ENCODE data around the gene PAK6. TPM values are rescaled to one million over a fixed set of nuclear protein-coding genes. Genes with fewer than 3 reads are reported as not detected.

The PAK6 gene
- total RNA-seq, 4 donors from 2014 or later: 0.33 to 0.52 (median 0.45) TPM; not detected in 1

DNA sequence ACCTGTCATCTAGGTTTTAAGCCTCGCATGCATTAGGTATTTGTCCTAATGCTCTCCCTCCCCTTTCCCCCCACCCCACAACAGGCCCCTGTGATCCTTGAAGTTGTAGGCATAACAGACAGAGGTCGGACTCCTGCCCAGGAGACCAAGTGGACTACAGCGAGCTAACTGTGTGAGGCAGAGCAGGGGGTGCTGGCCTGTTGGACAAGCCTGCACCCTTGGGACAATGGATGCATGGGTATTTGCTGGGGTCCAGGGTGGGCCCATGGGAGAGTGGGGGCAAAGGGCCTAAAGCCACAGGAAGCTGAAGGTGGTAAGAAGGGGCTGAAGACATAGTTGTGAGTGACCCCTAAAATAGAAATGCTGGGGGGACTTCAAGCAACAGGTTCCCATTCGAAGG is 66.4 kb downstream of the PAK6 start:
- no peak for DNase-seq (ENCODE audit: extremely low spot score)
- 100% methylated on average over 3 of the region's 4 CpGs for WGBS
- intact Hi-C loops (cut with DNase I): no loop called here

DNA sequence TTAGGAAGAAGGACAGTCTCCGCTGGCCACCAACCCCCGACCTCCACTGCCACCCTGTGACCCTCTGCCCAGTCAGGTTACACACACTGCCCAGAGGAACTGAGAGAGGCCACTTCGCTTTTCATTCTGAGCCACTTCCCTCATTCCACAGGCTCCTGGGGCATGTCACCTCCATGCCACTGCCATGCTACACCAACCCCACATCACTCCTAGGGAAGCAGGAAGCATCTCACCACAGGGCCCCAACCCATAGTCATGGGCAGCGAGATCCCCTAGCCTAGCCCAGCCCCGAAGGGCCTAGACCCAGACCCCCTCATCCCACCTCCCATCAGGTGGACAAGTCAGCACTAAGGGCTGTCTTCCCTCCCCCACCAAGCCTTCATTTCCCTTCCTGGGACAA is 67.5 kb downstream of the PAK6 start:
- H3K36me3 ChIP-seq: no peaks in the 10 kb centered on the region
- TF ChIP-seq, protein P1, sequence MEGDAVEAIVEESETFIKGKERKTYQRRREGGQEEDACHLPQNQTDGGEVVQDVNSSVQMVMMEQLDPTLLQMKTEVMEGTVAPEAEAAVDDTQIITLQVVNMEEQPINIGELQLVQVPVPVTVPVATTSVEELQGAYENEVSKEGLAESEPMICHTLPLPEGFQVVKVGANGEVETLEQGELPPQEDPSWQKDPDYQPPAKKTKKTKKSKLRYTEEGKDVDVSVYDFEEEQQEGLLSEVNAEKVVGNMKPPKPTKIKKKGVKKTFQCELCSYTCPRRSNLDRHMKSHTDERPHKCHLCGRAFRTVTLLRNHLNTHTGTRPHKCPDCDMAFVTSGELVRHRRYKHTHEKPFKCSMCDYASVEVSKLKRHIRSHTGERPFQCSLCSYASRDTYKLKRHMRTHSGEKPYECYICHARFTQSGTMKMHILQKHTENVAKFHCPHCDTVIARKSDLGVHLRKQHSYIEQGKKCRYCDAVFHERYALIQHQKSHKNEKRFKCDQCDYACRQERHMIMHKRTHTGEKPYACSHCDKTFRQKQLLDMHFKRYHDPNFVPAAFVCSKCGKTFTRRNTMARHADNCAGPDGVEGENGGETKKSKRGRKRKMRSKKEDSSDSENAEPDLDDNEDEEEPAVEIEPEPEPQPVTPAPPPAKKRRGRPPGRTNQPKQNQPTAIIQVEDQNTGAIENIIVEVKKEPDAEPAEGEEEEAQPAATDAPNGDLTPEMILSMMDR (IDR thresholded peaks at IDR 0.05): no peak
- no peak for TF ChIP-seq EP300 (IDR thresholded peaks at IDR 0.05)
- no peak for TF ChIP-seq POLR2AphosphoS5 (IDR thresholded peaks at IDR 0.05)
- TF ChIP-seq POLR2A (IDR thresholded peaks at IDR 0.05; ENCODE audit: low read depth): no peak
- intact Hi-C loops (cut with DNase I): no loop called here
- no peak for DNase-seq (ENCODE audit: extremely low spot score)
- H3K27me3 ChIP-seq: peaks cover 0 to 13% (median 0%) of the 10 kb centered on the region in 4 donors
- peaks cover 0 to 15% (median 7%) of the 10 kb centered on the region in 4 donors for H3K4me1 ChIP-seq
- H3K27ac ChIP-seq (replicated peaks in 1 of 4): no peak overlapping the region
- no peaks in the 10 kb centered on the region for H3K9me3 ChIP-seq
- 92% methylated on average over 4 of the region's 5 CpGs for WGBS
- peak overlapping the region; percentile 18 to 45 (median 29) for H3K4me3 ChIP-seq

More for the DNA sequence above, 66.4 kb downstream of the PAK6 start:
- no peak overlapping the region for H3K27ac ChIP-seq (replicated peaks in 1 of 4)
- H3K27me3 ChIP-seq: peaks cover 0 to 10% (median 0%) of the 10 kb centered on the region in 4 donors
- H3K4me1 ChIP-seq: peaks cover 0 to 15% (median 7%) of the 10 kb centered on the region in 4 donors
- TF ChIP-seq POLR2AphosphoS5 (IDR thresholded peaks at IDR 0.05) (no peak), EP300 (IDR thresholded peaks at IDR 0.05) (no peak), POLR2A (IDR thresholded peaks at IDR 0.05; ENCODE audit: low read depth) (no peak)
- TF ChIP-seq, protein P1 (IDR thresholded peaks at IDR 0.05): no peak
- no peaks in the 10 kb centered on the region for H3K36me3 ChIP-seq
- no peak overlapping the region for H3K4me3 ChIP-seq
- peaks cover 0 to 5% (median 1%) of the 10 kb centered on the region in 4 donors for H3K9me3 ChIP-seq

DNA sequence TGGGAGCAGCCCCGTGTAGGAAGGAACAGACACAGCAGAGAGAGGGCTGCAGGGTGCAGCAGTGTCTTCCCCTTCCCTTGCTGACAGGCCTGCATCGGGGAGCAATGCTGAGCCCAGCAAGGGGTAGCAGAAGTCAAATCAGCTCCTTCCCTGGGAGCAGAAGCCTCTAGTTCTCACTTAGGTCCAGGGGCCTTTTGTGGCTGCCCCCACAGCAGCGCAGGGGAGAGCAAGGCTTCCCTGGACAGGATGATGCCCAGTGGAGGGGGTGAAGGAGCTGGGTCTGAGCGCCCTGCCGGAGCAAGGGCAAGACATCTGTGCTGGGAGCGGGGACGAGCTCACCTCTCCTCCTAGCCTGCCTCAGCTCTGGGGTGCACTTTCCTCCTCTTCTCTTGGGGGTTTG is 68.0 kb downstream of the PAK6 start:
- Histone ChIP-seq H3K27ac (replicated peaks in 1 of 4) (no peak overlapping the region), H3K9me3 (no peaks in the 10 kb centered on the region), H3K4me1 (peaks cover 0 to 15% (median 7%) of the 10 kb centered on the region in 4 donors), H3K4me3 (peak overlapping the region; percentile 18 to 45 (median 29)), H3K36me3 (no peaks in the 10 kb centered on the region), H3K27me3 (peaks cover 0 to 11% (median 0%) of the 10 kb centered on the region in 4 donors)
- WGBS: 73% methylated on average over 7 of the region's 7 CpGs
- TF ChIP-seq EP300 (IDR thresholded peaks at IDR 0.05) (no peak), POLR2AphosphoS5 (IDR thresholded peaks at IDR 0.05) (no peak), POLR2A (IDR thresholded peaks at IDR 0.05; ENCODE audit: low read depth) (no peak)
- TF ChIP-seq, protein P1 (IDR thresholded peaks at IDR 0.05): no peak
- intact Hi-C loops (cut with DNase I): no loop called here
- DNase-seq (ENCODE audit: extremely low spot score): no peak

DNA sequence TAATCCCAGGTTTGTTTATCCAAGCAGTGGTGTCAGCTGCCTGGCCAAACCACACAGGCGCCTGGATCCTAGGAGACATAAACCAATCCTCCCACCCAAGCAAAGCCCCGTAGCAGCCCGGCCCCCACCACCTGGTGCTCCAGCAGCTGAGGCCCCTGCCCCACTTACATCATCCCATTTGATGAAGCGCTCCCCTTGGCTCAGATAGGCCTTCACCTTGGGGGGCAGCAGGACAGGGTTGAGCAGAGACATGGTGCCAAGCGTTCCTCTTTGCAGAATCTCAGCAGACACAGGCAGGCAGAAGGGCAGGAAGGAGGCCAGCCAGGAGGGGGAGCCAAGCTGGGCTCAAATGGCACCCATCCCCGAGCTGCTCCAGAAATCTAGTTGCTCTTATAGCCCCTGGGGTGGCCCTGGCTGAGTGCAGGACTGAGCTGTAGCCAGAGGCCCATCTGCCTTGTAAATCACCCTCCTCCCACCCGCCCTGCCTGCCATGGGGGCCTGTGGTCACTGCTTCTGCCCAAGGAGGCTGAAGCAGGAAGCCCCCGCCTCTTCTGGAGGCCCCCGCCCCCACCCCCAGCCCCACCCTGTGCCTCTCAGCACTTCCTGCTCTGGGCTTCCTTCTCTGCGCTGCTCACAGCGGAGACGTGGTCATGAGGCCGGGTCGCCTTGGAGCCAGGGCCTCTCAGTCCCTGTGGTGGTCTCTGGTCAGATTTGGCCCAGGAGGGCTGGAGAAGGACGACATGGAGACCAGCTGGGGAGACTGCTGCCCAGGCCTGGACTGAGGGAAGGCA is 68.8 kb downstream of the PAK6 start, which contains the start of gene PLCB2:
Gene PLCB2, minus strand, starts transcription at position 515 of the 791 bp plus-strand sequence. Its CDS starts 263 bp downstream, at position 252.
- peak within 1 kb of the TSS; percentile 18 to 45 (median 29) for H3K4me3 ChIP-seq
- H3K27ac ChIP-seq (replicated peaks in 1 of 4): peak within 1 kb of the TSS in 3 of 4 donors; percentile 34 to 55 (median 54)
- intact Hi-C loops (cut with DNase I): no loop called here
- 55% methylated on average over 7 of the region's 15 CpGs for WGBS
- no peaks in the 10 kb centered on the region for H3K36me3 ChIP-seq
- no peak for TF ChIP-seq EP300 (IDR thresholded peaks at IDR 0.05)
- TF ChIP-seq, protein P1 (IDR thresholded peaks at IDR 0.05): peak; percentile 11 to 20 (median 14)
- TF ChIP-seq POLR2AphosphoS5 (IDR thresholded peaks at IDR 0.05): peak in 1 of 2 donors; percentile 30
- DNase-seq (ENCODE audit: extremely low spot score): no peak
- no peaks in the 10 kb centered on the region for H3K9me3 ChIP-seq
- peaks cover 0 to 15% (median 7%) of the 10 kb centered on the region in 4 donors for H3K4me1 ChIP-seq
- H3K27me3 ChIP-seq: peaks cover 0 to 4% (median 0%) of the 10 kb centered on the region in 4 donors
